Measurements from ENCODE around the gene CCDC170.

DNA sequence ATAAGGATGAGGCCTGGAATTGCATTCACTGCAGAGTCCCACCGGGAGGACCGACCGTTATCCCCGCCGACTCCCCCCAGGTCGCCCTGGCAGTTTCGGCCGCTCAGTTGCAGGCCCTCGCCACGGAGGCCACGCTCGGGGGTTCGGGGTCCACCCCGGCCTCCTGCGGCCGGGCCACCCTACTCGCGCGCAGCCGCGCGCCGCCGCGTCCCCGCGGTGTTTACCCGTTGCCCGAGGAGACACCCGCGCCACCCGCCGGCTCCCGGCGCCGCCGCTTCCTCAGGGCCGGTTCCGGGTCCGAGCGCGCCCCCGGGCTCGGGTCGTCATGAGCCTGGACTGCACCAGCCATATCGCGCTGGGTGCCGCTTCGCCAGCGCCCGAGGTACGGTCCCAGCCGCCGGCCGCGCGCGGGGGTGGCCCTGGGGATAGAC, at the start of gene CCDC170:
- TF ChIP-seq, protein P1, sequence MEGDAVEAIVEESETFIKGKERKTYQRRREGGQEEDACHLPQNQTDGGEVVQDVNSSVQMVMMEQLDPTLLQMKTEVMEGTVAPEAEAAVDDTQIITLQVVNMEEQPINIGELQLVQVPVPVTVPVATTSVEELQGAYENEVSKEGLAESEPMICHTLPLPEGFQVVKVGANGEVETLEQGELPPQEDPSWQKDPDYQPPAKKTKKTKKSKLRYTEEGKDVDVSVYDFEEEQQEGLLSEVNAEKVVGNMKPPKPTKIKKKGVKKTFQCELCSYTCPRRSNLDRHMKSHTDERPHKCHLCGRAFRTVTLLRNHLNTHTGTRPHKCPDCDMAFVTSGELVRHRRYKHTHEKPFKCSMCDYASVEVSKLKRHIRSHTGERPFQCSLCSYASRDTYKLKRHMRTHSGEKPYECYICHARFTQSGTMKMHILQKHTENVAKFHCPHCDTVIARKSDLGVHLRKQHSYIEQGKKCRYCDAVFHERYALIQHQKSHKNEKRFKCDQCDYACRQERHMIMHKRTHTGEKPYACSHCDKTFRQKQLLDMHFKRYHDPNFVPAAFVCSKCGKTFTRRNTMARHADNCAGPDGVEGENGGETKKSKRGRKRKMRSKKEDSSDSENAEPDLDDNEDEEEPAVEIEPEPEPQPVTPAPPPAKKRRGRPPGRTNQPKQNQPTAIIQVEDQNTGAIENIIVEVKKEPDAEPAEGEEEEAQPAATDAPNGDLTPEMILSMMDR (conservative IDR thresholded peaks at IDR 0.05 in 1 of 2, IDR thresholded peaks at IDR 0.05 in 1 of 2; ENCODE audit: low read depth in 1 of 2, low read length in 2 of 2): no peak
- no peak for TF ChIP-seq EZH2 (IDR thresholded peaks at IDR 0.05; ENCODE audit: low read length, missing control alignments)
